ENCODE data around the gene DCLK1. TPM values are rescaled to one million over a fixed set of nuclear protein-coding genes. Genes with fewer than 3 reads are reported as not detected.

The DCLK1 gene
- total and polyA plus RNA-seq, 9 donors, result 3.3 to 37.0 (median 20.7) TPM

DNA sequence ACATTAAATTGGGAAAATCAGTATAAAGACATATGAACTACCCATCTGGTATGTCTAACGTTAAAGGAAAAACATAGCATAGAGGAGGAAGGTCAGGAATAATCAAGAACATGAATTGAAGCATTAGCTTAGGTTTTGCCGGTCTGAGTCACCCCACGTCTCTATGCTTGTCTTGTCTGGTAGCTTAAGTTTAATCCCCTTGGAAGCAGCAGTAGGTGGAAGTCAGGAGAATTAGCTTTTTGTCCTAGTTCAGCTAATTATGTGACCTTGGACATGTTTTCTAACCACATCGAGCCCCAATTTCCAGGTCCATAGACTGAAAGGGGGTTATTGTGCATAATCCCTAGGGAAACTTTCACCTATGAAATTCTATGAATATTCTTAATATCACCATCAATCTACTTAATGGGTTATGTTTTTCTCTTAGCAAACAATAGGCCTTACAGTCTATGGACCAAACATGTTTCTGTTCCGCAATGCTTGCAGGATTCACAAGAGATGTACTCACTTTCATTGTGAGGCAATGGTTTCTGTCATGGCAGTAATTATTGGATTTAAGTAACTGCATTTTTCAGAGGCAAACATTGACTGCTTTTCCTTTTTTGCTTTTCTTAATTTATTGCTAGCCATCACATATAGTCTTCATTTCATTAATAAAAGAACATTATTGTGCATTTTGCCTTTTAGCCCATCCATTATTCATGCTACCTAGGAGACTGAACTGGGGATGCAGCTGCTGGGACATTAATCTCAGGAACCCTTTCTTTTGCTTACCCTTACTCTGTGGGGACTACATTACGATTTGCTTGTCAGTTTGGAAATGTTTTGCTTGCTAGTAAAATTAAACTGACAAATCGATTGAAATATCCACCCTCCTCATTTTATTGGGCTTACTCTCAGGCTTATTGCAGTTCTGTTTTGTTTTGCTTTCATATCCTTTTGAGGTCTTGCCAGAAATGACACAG lies 349.9 kb downstream of the DCLK1 start:
- no peak for TF ChIP-seq POLR2A (IDR thresholded peaks at IDR 0.05)
- Histone ChIP-seq H3K36me3 (no peaks in the 10 kb centered on the region), H3K9me3 (no peaks in the 10 kb centered on the region), H3K27ac (no peak overlapping the region), H3K4me1 (ENCODE audit: insufficient read depth) (no peaks in the 10 kb centered on the region), H3K4me3 (no peak overlapping the region), H3K27me3 (no peaks in the 10 kb centered on the region)
- no peak for DNase-seq
- intact Hi-C loops (cut with DNase I), result no loop called here
- 79 to 83% (median 82%) methylated on average over 7 of the region's 7 CpGs for WGBS, 3 donors

DNA sequence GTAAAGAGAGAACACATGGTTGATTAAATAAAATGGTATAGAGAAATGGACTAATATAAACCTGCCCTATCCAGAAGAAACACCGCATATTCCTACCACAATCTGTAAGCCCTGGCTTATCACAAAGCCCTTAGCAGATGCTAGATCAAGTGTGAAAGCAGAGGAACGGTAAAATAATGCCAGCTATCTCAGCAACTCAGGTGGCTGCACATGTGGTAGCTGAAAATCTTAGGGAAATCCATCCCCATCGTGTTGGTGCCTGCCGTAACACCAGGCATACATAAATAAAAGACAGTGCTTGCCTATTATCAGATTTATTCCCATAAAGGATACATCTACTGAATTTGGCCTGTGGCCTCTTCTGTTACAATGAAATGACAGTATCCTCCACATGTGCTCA lies 350.6 kb downstream of the DCLK1 start:
- no peak overlapping the region for H3K4me3 ChIP-seq
- H3K9me3 ChIP-seq, result no peaks in the 10 kb centered on the region
- WGBS, 3 donors, result 89 to 93% (median 92%) methylated on average over 4 of the region's 4 CpGs
- no peak for DNase-seq
- H3K36me3 ChIP-seq, result no peaks in the 10 kb centered on the region
- H3K27ac ChIP-seq, result no peak overlapping the region
- intact Hi-C loops (cut with DNase I), result no loop called here
- TF ChIP-seq, protein P1, sequence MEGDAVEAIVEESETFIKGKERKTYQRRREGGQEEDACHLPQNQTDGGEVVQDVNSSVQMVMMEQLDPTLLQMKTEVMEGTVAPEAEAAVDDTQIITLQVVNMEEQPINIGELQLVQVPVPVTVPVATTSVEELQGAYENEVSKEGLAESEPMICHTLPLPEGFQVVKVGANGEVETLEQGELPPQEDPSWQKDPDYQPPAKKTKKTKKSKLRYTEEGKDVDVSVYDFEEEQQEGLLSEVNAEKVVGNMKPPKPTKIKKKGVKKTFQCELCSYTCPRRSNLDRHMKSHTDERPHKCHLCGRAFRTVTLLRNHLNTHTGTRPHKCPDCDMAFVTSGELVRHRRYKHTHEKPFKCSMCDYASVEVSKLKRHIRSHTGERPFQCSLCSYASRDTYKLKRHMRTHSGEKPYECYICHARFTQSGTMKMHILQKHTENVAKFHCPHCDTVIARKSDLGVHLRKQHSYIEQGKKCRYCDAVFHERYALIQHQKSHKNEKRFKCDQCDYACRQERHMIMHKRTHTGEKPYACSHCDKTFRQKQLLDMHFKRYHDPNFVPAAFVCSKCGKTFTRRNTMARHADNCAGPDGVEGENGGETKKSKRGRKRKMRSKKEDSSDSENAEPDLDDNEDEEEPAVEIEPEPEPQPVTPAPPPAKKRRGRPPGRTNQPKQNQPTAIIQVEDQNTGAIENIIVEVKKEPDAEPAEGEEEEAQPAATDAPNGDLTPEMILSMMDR (IDR thresholded peaks at IDR 0.05), result no peak
- TF ChIP-seq EP300 (IDR thresholded peaks at IDR 0.05) (no peak), POLR2A (IDR thresholded peaks at IDR 0.05) (no peak)
- H3K27me3 ChIP-seq, result no peaks in the 10 kb centered on the region
- H3K4me1 ChIP-seq (ENCODE audit: insufficient read depth), result no peaks in the 10 kb centered on the region

DNA sequence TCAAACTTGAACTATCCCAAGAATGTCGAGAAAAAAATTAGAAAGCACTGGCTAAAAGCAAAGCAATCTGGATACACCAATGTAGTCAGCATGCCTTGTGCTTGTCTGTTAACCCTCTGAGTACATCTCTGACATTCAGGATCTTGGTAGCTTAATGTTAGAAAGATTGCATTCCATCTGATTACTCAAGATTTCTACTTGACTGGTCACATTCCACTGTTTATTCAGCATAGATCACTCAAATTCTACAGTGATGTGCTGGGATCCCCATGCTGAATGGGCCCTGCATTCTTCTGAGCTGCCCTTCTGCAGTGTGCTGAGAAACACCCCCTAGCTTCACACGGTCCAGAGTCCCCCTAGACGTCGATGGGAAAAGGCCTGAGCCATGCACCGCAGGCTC lies 359.3 kb downstream of the DCLK1 start:
- H3K27me3 ChIP-seq, result no peaks in the 10 kb centered on the region
- 18 to 29% (median 25%) methylated on average over 5 of the region's 5 CpGs for WGBS, 3 donors
- intact Hi-C loops (cut with DNase I), result no loop called here

DNA sequence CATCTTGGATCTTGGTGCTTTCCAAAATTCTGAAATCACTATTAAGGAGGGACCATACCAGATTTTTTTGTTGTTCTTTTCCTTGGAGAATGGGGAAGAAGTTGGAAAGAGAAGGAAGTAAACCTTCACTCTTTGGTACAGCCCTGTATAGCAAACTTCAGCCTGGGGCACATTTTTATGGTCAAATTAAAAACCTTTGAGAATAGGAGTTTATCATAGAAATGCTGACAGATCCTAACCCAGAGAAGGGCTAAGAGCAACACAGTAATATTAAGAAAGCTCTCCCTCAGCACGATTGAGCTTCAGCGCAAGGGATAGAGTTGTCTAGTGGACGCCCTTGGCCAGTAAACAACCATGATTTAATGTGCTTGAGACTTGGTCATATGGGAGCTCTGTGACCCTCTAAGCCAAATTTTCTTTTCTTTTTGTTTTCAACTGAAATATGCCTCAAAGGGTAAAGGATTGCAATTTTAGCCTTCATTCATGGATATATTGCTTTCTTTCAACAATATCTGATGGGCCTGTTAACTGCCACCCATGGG lies 360.4 kb downstream of the DCLK1 start:
- intact Hi-C loops (cut with DNase I), result no loop called here

More for the DNA sequence above, 359.3 kb downstream of the DCLK1 start:
- DNase-seq, result no peak
- TF ChIP-seq POLR2A (IDR thresholded peaks at IDR 0.05), result no peak
- no peak for TF ChIP-seq EP300 (IDR thresholded peaks at IDR 0.05)
- TF ChIP-seq, protein P1 (IDR thresholded peaks at IDR 0.05), result no peak
- H3K4me3 ChIP-seq, result no peak overlapping the region
- no peaks in the 10 kb centered on the region for H3K4me1 ChIP-seq (ENCODE audit: insufficient read depth)
- H3K36me3 ChIP-seq, result no peaks in the 10 kb centered on the region
- H3K9me3 ChIP-seq, result no peaks in the 10 kb centered on the region
- no peak overlapping the region for H3K27ac ChIP-seq

More for the DNA sequence above, 360.4 kb downstream of the DCLK1 start:
- H3K9me3 ChIP-seq, result no peaks in the 10 kb centered on the region
- H3K27ac ChIP-seq, result no peak overlapping the region
- DNase-seq, result no peak
- no peak overlapping the region for H3K4me3 ChIP-seq
- 67 to 77% (median 72%) methylated on average over 3 of the region's 3 CpGs for WGBS, 3 donors
- H3K36me3 ChIP-seq, result no peaks in the 10 kb centered on the region
- TF ChIP-seq, protein P1 (IDR thresholded peaks at IDR 0.05), result no peak
- TF ChIP-seq EP300 (IDR thresholded peaks at IDR 0.05), result no peak
- no peak for TF ChIP-seq POLR2A (IDR thresholded peaks at IDR 0.05)
- no peaks in the 10 kb centered on the region for H3K4me1 ChIP-seq (ENCODE audit: insufficient read depth)
- no peaks in the 10 kb centered on the region for H3K27me3 ChIP-seq
